Right lobe of liver (tissue), 6 donors: Measurements from ENCODE around the gene PDE7B. TPM values are rescaled to one million over a fixed set of nuclear protein-coding genes. Genes with fewer than 3 reads are reported as not detected.

Experiments used
- ATAC-seq, 4 donors: fragments of 200-7000 bp; cut with Tn5 transposase; one replicate each; pipeline ENCODE4 v1.9.1; 2020; ENCODE audit warnings: mild to moderate bottlenecking in 4 of 4, moderate library complexity in 4 of 4
- DNase-seq, 3 donors: peaks; one replicate each; pipeline ENCODE4 v3.0.0-alpha.2; 2020
- H3K27ac ChIP-seq, 3 donors: fragments of 200-600 bp; one replicate each; pipeline ENCODE4 v1.8.0; 2022
- H3K27me3 ChIP-seq, 2 donors: fragments of 200-600 bp; one replicate each; pipeline ENCODE4 v1.8.0; 2022
- H3K36me3 ChIP-seq, 4 donors: fragments of 200-600 bp; sonication (generic) in 1 of 4; one replicate each; pipeline versions ENCODE4 v1.5.1 to v1.8.0; 2017 to 2022; ENCODE audit warnings: control low read depth in 1 of 4
- H3K4me1 ChIP-seq, 4 donors: fragments of 200-600 bp; sonication (generic) in 1 of 4; one replicate each; pipeline versions ENCODE4 v1.5.1 to v1.8.0; 2017 to 2022; ENCODE audit warnings: control low read depth in 1 of 4
- H3K4me3 ChIP-seq, 3 donors: fragments of 200-600 bp; one replicate each; pipeline ENCODE4 v1.8.0; 2022
- H3K9me3 ChIP-seq, 4 donors: fragments of 200-600 bp; sonication (generic) in 1 of 4; one replicate each; pipeline versions ENCODE4 v1.5.1 to v1.8.0; 2017 to 2022; ENCODE audit warnings: control low read depth in 1 of 4
- POLR2A ChIP-seq: fragments of 450-650 bp; IDR thresholded peaks from one replicate; pipeline ENCODE4 v1.6.1; 2017; ENCODE audit warnings: antibody characterized with exemption, mild to moderate bottlenecking
- WGBS: methylation state at CpG from one replicate; pipeline ENCODE4 v1.1.6; 2018; ENCODE audit warnings: low coverage, low lambda C conversion rate; ENCODE audit not compliant: insufficient coverage; ENCODE audit errors: missing lambda C conversion rate; 5-methylcytosine and 5-hydroxymethylcytosine counted together
- intact Hi-C, 2 donors: fragments of 100-400 bp; cut with DNase I; formaldehyde crosslinking; loops; one replicate each; pipeline versions ENCODE4 v1.11.2 to v1.14.1; 2022
- total RNA-seq, 6 experiments: library from RNA; depleted of rRNA in 2 of 6; stranded (reverse); fragments of >200 nt in 2 of 6; fragmentation: NEBNext Ultra II Directional in 3 of 6; extraction: Animal tissue kit (Norgen Biotek cat#: 25700) in 3 of 6; gene quantifications; one replicate each; pipeline versions ENCODE4 v1.1.0 to v1.2.4, GENCODE V29; 2016 to 2023
- TF ChIP-seq, protein P1 (sequence below), 4 donors: fragments of 200-600 bp in 3 of 4; fragments of 450-650 bp in 1 of 4; IDR thresholded peaks; one replicate each; pipeline versions ENCODE4 v1.5.1 to v1.8.0; 2016 to 2022; ENCODE audit warnings: antibody characterized with exemption in 4 of 4, mild to moderate bottlenecking in 2 of 4
- donor health status: DM: no; HTN: yes; CAD: no.
- donor health status: DM: no; HTN: no; CAD: no.
- donor health status: DM: no; HTN: no; CAD: no.
- donor health status: DM: no; HTN: yes; CAD: no.
- donor health status: DM: no; HTN: yes; CAD: no.

Gene PDE7B
- total RNA-seq, 6 experiments from 2014 or later = 1.1 to 5.1 (median 1.9) TPM

- peak in 1 of 4 donors; percentile 53 for ATAC-seq
- TF ChIP-seq, protein P1, sequence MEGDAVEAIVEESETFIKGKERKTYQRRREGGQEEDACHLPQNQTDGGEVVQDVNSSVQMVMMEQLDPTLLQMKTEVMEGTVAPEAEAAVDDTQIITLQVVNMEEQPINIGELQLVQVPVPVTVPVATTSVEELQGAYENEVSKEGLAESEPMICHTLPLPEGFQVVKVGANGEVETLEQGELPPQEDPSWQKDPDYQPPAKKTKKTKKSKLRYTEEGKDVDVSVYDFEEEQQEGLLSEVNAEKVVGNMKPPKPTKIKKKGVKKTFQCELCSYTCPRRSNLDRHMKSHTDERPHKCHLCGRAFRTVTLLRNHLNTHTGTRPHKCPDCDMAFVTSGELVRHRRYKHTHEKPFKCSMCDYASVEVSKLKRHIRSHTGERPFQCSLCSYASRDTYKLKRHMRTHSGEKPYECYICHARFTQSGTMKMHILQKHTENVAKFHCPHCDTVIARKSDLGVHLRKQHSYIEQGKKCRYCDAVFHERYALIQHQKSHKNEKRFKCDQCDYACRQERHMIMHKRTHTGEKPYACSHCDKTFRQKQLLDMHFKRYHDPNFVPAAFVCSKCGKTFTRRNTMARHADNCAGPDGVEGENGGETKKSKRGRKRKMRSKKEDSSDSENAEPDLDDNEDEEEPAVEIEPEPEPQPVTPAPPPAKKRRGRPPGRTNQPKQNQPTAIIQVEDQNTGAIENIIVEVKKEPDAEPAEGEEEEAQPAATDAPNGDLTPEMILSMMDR (IDR thresholded peaks at IDR 0.05) = no peak
- no peak for TF ChIP-seq POLR2A
- intact Hi-C loops = no loop called here
- Histone ChIP-seq H3K36me3 (no peaks in the 10 kb centered on the region), H3K4me1 (no peaks in the 10 kb centered on the region), H3K9me3 (no peaks in the 10 kb centered on the region), H3K27ac (no peak overlapping the region), H3K27me3 (no peaks in the 10 kb centered on the region), H3K4me3 (no peak overlapping the region)
- no peak for DNase-seq
- WGBS = 45% methylated on average over 5 of the region's 5 CpGs
Measured at GRCh38 chr6:135994857-135995544, 143.5 kb downstream of the PDE7B start.

DNA sequence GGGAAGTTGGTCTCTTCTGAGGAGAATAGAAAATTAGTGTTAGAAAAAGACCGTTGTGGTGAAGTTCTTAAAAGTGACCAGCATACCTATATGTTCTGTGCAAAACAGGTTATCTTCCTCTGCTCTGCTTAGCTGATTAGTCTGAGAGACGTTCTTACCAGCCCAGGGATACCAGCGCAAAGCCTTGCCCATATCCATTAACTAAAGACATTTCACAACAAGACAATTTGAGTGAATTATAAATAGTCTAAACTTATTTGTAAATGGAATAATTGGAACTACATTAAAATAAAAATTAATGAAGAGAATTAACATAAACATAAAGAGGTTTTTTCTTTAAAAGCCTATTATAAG, 144.0 kb downstream of the PDE7B start:
- ATAC-seq (no peak), DNase-seq (no peak)
- no peak overlapping the region for H3K27ac ChIP-seq
- WGBS = 71% methylated on average over 3 of the region's 3 CpGs
- TF ChIP-seq, protein P1 (IDR thresholded peaks at IDR 0.05) = no peak
- no peak for TF ChIP-seq POLR2A
- no peak overlapping the region for H3K4me3 ChIP-seq
- H3K9me3 ChIP-seq = no peaks in the 10 kb centered on the region
- intact Hi-C loops = no loop called here
- H3K27me3 ChIP-seq = no peaks in the 10 kb centered on the region
- H3K36me3 ChIP-seq = no peaks in the 10 kb centered on the region
- no peaks in the 10 kb centered on the region for H3K4me1 ChIP-seq

DNA sequence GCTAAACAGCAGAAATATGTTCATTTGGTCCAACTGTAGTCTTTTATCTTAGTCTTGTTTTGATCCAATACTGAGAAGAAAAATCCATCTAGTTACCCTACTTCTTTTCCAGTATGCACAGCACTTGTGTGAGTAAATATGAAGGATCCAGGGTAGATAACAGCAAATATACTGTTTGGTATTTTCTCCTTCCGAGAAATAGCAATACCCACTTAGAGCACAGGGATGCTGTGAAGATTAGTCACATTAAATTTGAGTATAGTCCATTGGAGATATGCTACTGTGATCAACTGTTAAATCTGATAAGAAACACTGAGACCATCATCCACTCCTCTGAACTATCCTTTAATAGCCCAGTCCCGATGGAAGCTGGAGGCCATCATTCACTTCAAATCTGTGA, 145.2 kb downstream of the PDE7B start:
- Histone ChIP-seq H3K4me1 (no peaks in the 10 kb centered on the region), H3K36me3 (no peaks in the 10 kb centered on the region), H3K27me3 (no peaks in the 10 kb centered on the region), H3K27ac (no peak overlapping the region), H3K9me3 (no peaks in the 10 kb centered on the region), H3K4me3 (no peak overlapping the region)
- DNase-seq (no peak), ATAC-seq (no peak)
- intact Hi-C loops = no loop called here
- TF ChIP-seq, protein P1 (IDR thresholded peaks at IDR 0.05) = no peak
- TF ChIP-seq POLR2A = no peak
- 84% methylated on average over 2 of the region's 2 CpGs for WGBS

GRCh38 chr6:135999393-135999792, 147.9 kb downstream of the PDE7B start:
- ATAC-seq = no peak

More at GRCh38 chr6:135999393-135999792, 147.9 kb downstream of the PDE7B start:
- no peak for DNase-seq
- H3K27me3 ChIP-seq = no peaks in the 10 kb centered on the region
- no peak overlapping the region for H3K27ac ChIP-seq
- H3K4me1 ChIP-seq = no peaks in the 10 kb centered on the region
- no peak for TF ChIP-seq POLR2A
- TF ChIP-seq, protein P1 (IDR thresholded peaks at IDR 0.05) = no peak
- H3K36me3 ChIP-seq = no peaks in the 10 kb centered on the region
- intact Hi-C loops = no loop called here
- no peak overlapping the region for H3K4me3 ChIP-seq
- 86% methylated on average over 1 of the region's 1 CpG for WGBS
- H3K9me3 ChIP-seq = no peaks in the 10 kb centered on the region
